ENCODE results near the gene TNXB.

GRCh38 chr6:32056254-32056653 lies 52.9 kb downstream of the TNXB start:
- TF ChIP-seq CTCF (IDR thresholded peaks at IDR 0.05) (no peak), POLR2AphosphoS5 (IDR thresholded peaks at IDR 0.05; ENCODE audit: low read depth, low read length) (no peak), REST (IDR thresholded peaks at IDR 0.05; ENCODE audit: insufficient read depth in 1 of 2, low read depth in 2 of 2, low read length in 1 of 2) (no peak), TCF7L2 (IDR thresholded peaks at IDR 0.05; ENCODE audit: low read depth, low read length) (no peak)
